ENCODE data around the gene MAML2.

Gene MAML2

GRCh38 chr11:96178049-96178886 lies 164.7 kb downstream of the MAML2 start:
- no peak for DNase-seq

GRCh38 chr11:96177146-96177545 lies 165.8 kb downstream of the MAML2 start:
- DNase-seq, result no peak

GRCh38 chr11:96173906-96174305 lies 169.1 kb downstream of the MAML2 start:
- DNase-seq, result no peak

DNA sequence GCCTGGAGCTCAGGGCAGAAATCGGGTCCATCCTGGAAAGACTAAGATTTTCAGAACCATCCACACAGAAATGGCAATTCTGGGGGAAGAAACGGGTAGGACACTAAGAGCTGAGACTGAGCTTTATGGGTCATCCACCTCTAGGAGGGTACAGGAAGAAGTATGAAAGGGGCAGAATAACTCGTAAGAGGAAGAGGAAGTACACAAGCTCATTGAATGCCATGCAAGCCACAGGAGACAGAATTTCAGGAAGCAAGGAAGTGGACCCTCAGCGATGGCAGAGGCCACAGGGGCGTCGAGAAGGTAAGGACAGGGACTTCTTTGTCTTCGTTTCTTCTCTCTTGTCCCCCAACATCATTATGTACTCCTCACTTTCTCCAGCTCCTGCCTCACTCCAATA lies 169.6 kb downstream of the MAML2 start:
- no peak for DNase-seq

GRCh38 chr11:96172604-96173003 lies 170.4 kb downstream of the MAML2 start:
- DNase-seq, result no peak

DNA sequence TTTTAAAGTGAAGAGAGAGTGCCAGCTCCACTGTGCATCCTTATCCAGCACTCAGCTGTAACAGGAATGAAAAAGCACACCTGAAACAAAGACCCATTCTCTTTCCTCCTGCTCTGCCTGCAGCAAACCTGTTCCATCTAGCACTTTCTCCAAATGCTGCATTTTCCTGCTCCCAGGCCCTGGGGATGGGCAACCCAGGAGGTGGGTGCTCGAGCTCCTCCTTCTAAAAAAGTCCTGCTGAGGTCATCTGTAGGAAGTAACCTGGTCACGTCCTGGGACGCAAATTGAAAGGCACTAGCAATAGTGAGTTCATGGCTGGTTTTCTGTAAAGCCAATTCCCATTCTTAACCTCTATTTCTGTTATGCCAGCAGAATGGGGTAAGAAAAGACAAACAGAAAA lies 173.7 kb downstream of the MAML2 start:
- DNase-seq, result no peak

DNA sequence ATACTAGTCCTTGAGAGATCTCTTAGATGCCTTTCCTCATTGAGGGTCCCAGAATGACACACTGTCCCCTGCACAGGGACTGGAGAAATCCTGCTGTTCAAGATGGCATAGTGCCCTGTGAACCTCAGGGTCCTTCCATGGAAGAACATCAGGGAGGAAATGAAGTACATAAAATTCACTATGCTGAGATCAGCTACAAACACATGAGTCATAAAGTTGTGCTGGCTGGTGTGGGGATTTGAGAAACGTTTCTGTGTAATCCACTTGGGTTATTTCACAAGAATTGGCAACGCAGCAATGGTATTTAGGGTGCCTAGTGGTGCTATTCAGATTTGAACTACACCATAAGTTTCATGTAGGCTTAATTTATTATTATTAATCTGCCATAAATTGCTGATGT lies 174.4 kb downstream of the MAML2 start:
- DNase-seq, result no peak

DNA sequence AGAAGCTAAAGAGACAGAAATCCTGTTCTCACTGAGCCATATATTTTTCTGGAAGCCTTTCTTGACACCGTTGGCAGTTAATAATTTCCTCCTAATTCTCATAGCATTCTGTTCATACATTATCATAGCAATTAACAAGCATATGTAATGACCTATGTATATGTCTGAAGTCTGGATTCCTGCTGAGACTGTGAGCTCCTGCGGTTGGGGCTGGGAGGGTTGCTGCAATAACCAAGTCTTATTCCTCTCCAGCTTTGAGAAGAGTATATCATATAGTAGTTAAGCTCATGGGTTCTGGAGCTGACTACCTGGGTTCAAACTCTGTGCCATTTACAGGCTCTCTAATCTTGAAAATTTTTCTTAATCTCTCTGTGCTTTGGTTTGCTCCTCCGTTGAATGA lies 175.2 kb downstream of the MAML2 start:
- no peak for DNase-seq

GRCh38 chr11:96167203-96167758 lies 175.7 kb downstream of the MAML2 start:
- DNase-seq, result no peak

GRCh38 chr11:96162816-96163499 lies 180.0 kb downstream of the MAML2 start:
- no peak for DNase-seq

- no peak for DNase-seq
Measured at GRCh38 chr11:96161307-96162089, 181.5 kb downstream of the MAML2 start.

GRCh38 chr11:96160732-96161306 lies 182.2 kb downstream of the MAML2 start:
- no peak for DNase-seq

DNA sequence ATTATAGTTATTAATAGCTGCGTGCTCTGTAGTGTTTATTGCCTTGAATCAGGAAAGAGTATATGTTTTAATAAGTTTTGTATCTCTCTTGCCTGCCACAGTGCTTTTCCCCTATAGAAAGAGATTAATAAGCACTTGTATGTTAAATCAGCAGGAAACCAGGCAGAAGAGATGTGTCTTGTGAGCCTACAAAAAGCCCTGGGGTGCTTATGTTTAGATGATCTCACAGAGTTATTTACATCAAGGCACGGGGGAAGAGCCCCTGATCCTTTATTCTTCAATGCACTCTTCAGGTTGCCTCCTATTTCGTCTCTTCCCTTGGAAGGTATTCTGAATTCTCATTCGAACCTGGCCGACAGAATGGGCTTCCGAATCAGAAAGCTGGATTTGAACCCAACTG lies 183.0 kb downstream of the MAML2 start:
- DNase-seq, result no peak

- no peak for DNase-seq
Measured at GRCh38 chr11:96158126-96158525, 184.9 kb downstream of the MAML2 start.

- no peak for DNase-seq
Measured at GRCh38 chr11:96157517-96157873, 185.5 kb downstream of the MAML2 start.

- no peak for DNase-seq
Measured at GRCh38 chr11:96156379-96156722, 186.6 kb downstream of the MAML2 start.

DNA sequence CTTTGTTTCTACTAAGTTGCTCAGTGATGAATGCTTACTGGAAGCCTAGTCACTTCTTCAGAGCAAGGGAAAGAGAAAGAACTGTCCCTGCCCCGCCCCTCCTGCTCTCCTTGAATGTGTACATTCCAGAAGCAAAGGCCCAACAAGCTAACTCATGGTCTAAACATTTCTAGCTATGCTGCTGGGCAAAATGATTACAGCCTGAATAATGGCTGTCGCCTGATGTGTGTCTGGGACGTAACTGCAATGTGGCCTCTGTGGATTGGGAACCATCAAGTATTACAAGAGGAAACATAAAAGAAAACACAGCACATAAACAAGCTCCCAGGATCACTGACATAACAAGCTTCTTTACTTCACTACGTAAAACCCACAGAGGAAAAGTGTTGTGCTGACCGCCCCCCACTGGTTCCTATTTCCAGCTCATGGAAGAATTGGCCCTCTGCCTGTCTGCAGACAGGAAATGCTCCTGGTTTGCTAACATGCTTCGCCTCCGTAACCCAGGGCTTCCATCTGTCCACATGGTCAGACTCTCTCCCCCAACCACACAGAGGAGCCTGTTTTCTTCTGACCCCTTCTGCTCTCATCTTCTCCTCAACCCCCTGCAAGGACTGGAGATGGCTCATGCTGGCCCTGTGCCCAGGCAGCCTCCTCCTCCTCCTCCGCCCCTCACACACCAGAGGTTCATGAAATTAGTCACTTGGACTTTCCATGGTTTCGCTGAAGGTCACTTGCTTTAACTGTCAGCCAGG lies 187.2 kb downstream of the MAML2 start:
- DNase-seq, result peak; percentile 20 to 32

DNA sequence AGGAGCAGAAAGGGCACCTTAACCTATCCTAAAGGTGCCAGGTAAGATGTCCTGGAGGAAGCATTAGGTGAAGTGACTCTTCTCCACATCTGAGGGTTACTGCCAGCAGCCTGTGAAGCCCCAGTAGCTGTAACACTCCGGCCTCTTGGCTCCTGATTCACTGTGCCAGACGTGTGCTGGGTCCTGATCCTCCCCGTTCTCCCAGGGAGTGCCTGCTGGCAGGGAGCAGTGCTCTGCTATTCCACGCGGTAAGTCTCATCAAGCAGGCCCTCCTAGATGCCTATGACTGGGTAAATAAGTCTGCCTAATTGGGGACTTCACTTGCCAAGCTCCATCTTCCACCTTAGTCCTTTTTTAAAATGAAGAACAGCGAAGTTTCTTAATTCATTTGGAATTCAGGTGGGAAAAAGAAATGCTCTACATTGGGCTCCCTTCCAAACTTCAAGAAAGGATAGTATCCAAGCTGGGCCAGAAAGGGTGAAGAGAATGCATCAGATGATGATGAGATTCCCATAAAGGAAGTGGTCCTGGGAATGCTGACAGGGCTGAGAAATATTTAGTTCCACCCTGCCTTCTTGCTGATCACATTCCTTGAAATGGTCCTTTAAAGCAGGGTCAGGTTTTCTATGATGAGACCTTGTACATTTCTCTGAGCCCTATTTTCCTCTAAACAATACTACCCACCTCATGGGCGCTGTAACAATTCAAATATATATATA lies 188.0 kb downstream of the MAML2 start:
- no peak for DNase-seq

- DNase-seq, result no peak
Measured at GRCh38 chr11:96152623-96153022, 190.4 kb downstream of the MAML2 start.

GRCh38 chr11:96151501-96151900 lies 191.5 kb downstream of the MAML2 start:
- DNase-seq, result no peak

- DNase-seq, result no peak
Measured at GRCh38 chr11:96150609-96151008, 192.4 kb downstream of the MAML2 start.
